GM12874 (cell line): ENCODE results near the gene FGF18.

Experiments used
- TF ChIP-seq, protein P1 (sequence below): IDR thresholded peaks from 2 replicates; pipeline ENCODE4 v1.5.1; 2011; ENCODE audit warnings: low read depth, mild to moderate bottlenecking, control low read depth, low read length, moderate library complexity; ENCODE audit not compliant: insufficient read depth

Gene FGF18

GRCh38 chr5:171438738-171439137 lies 19.3 kb downstream of the FGF18 start:
- TF ChIP-seq, protein P1, sequence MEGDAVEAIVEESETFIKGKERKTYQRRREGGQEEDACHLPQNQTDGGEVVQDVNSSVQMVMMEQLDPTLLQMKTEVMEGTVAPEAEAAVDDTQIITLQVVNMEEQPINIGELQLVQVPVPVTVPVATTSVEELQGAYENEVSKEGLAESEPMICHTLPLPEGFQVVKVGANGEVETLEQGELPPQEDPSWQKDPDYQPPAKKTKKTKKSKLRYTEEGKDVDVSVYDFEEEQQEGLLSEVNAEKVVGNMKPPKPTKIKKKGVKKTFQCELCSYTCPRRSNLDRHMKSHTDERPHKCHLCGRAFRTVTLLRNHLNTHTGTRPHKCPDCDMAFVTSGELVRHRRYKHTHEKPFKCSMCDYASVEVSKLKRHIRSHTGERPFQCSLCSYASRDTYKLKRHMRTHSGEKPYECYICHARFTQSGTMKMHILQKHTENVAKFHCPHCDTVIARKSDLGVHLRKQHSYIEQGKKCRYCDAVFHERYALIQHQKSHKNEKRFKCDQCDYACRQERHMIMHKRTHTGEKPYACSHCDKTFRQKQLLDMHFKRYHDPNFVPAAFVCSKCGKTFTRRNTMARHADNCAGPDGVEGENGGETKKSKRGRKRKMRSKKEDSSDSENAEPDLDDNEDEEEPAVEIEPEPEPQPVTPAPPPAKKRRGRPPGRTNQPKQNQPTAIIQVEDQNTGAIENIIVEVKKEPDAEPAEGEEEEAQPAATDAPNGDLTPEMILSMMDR, result no peak

- TF ChIP-seq, protein P1, result no peak
These were observed 21.9 kb downstream of the FGF18 start for GRCh38 chr5:171441246-171441791.

- TF ChIP-seq, protein P1, result no peak
These were observed 23.0 kb downstream of the FGF18 start for GRCh38 chr5:171442287-171443042.

DNA sequence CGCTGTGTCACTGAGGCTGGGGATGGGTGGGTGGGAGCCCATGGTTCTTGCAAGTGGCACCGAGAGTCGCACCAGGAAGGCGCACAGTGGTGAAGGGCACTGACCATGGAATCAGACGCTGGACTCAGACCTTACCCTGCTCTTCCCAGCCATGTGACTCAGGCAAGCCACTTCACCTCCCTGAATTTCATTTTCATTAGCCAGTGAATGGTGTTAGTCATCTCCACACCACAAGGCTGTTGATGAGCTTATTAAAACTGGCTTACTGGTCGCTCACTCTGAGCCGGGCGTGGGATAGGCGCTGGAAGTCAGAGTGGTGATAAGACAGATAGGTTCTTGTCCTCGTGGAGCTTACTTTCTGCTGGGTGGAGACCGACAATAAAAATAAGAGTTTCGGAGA lies 25.1 kb downstream of the FGF18 start:
- TF ChIP-seq, protein P1, result no peak

DNA sequence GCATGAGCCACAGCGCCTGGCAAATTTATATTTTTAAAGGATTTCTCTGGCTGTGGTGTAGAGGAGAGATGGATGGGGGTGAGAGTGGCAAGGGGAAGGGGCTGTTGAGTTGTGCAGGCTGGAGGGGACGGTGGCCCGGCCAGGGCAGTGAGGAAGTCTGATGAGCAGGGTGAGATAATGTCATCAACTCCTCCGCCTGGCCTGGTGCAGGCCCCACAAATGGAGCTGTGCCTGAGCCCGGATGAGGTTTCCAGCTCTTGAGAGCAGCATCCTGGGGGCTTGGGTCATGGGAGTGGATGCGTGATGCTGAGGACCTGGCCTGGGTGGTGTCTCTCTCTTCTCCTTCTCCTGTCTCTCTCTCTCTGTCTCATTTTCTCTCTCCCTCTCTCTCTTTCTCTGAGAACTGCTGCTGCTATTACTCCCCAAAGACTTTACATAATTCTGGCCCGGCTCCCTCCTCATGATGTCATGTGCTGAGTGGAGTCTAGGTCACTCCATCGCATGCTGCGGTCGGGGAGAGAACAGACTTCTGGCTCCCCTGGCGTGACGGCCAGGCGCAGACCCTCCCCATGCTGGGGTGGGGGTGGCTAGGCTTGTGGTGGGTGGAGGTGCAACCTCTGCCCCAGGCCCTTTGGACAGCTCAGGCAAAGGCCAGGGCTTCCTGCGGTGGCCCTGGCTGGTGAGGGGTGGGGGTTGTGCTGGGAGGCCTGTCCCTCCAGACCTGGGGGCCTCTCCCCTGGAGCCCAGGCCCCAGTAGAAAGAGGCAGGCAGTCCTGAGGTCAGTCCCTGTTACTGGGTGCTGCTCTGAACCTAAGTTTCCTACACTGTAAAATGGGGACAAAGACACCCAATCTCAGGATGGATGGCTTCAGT lies 26.4 kb downstream of the FGF18 start:
- TF ChIP-seq, protein P1, result no peak

- TF ChIP-seq, protein P1, result no peak
These were observed 27.8 kb downstream of the FGF18 start for GRCh38 chr5:171447226-171447625.

DNA sequence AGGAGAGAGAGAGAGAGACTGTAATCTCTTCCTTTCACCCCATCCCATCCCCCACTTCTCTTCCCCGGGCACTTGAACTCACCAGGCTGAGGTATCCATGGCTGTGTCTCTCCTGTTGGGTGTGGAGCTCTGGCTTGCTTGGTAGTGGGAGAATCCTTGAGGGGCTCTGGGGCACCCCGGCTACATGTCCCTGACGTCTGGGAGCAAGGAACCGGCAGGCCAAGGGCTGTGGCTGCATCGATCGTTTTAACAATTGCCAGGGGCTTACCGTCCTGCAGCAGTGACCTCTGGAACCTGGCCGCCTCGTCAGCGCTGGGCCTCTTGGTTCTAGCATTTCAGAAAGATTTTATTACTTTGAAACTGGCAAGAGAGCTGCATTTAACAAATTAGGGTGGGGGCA lies 30.0 kb downstream of the FGF18 start:
- TF ChIP-seq, protein P1, result no peak
